HEK293 (cell line): ENCODE measurements around the gene GALNT16.

Experiments used
- CTCF ChIA-PET: fragments of 350-600 bp; formaldehyde crosslinking; extraction: SDS; loops from one replicate; lab custom pipeline; 2021; ENCODE audit warnings: antibody characterized with exemption; lab: Yijun Ruan, JAX
- POLR2A ChIA-PET: fragments of 300-600 bp; formaldehyde crosslinking; extraction: SDS; loops from one replicate; lab custom pipeline; 2020; ENCODE audit warnings: antibody characterized with exemption, inconsistent platforms; lab: Yijun Ruan, JAX
- H3K27ac ChIP-seq: fragments of 200-500 bp; sonication (Bioruptor generic); 2 replicates; pipeline ENCODE4 v1.5.1; 2014; ENCODE audit warnings: low read depth, low read length, control low read depth, inconsistent platforms; ENCODE audit errors: extremely low read depth
- H3K36me3 ChIP-seq, 2 experiments: fragments of 200-500 bp in 1 of 2; sonication (Bioruptor generic) in 1 of 2; 1 replicate in 1 of 2; 2 replicates in 1 of 2; pipeline ENCODE4 v1.5.1; 2014 to 2017; ENCODE audit warnings: inconsistent platforms in 2 of 2, low read length in 2 of 2; ENCODE audit not compliant: control insufficient read depth in 2 of 2, insufficient read depth in 1 of 2
- H3K4me1 ChIP-seq: fragments of 200-500 bp; sonication (Bioruptor generic); 2 replicates; pipeline ENCODE4 v1.5.1; 2014; ENCODE audit warnings: mild to moderate bottlenecking, low read length, inconsistent platforms; ENCODE audit not compliant: control insufficient read depth, insufficient read depth
- H3K4me3 ChIP-seq: 2 replicates; pipeline ENCODE4 v1.5.1; 2011; ENCODE audit warnings: low read depth, mild to moderate bottlenecking, control low read depth, low read length, moderate library complexity
- H3K9me3 ChIP-seq: fragments of 200-500 bp; sonication (Bioruptor generic); 2 replicates; pipeline ENCODE4 v1.5.1; 2014; ENCODE audit warnings: low read depth, low read length, inconsistent platforms; ENCODE audit not compliant: control insufficient read depth, insufficient read depth
- BCL11A ChIP-seq: fragments of 450-650 bp; formaldehyde crosslinking; IDR thresholded peaks from 2 replicates; pipeline ENCODE4 v1.5.1; 2016; ENCODE audit warnings: low read depth, missing biosample characterization, missing genetic modification characterization
- IKZF3 ChIP-seq: fragments of 450-650 bp; IDR thresholded peaks from 2 replicates; pipeline ENCODE4 v1.5.0; 2018; ENCODE audit warnings: missing biosample characterization, mild to moderate bottlenecking, missing genetic modification characterization, moderate library complexity
- KLF16 ChIP-seq: fragments of 450-650 bp; formaldehyde crosslinking; IDR thresholded peaks from 2 replicates; pipeline ENCODE4 v1.5.1; 2017; ENCODE audit warnings: missing biosample characterization, missing genetic modification characterization
- OSR2 ChIP-seq: fragments of 450-650 bp; formaldehyde crosslinking; IDR thresholded peaks from 2 replicates; pipeline ENCODE4 v1.5.1; 2016; ENCODE audit warnings: missing biosample characterization, missing genetic modification characterization
- PRDM4 ChIP-seq: fragments of 450-650 bp; formaldehyde crosslinking; IDR thresholded peaks from 2 replicates; pipeline ENCODE4 v1.5.1; 2017; ENCODE audit warnings: missing biosample characterization, missing genetic modification characterization
- SP7 ChIP-seq: fragments of 450-650 bp; formaldehyde crosslinking; IDR thresholded peaks from 2 replicates; pipeline ENCODE4 v1.5.1; 2016; ENCODE audit warnings: missing biosample characterization, missing genetic modification characterization
- TCF7L2 ChIP-seq: IDR thresholded peaks from 2 replicates; pipeline ENCODE4 v1.6.1; 2011; ENCODE audit warnings: low read depth, mild to moderate bottlenecking, inconsistent platforms, low read length, moderate library complexity, borderline replicate concordance
- YY2 ChIP-seq: fragments of 450-650 bp; formaldehyde crosslinking; IDR thresholded peaks from 2 replicates; pipeline ENCODE4 v1.5.1; 2016; ENCODE audit warnings: missing biosample characterization, missing genetic modification characterization
- ZBTB20 ChIP-seq: fragments of 450-650 bp; formaldehyde crosslinking; IDR thresholded peaks from 2 replicates; pipeline ENCODE4 v1.5.1; 2016; ENCODE audit warnings: missing biosample characterization, missing genetic modification characterization
- ZBTB48 ChIP-seq: fragments of 450-650 bp; formaldehyde crosslinking; IDR thresholded peaks from 2 replicates; pipeline ENCODE4 v1.5.1; 2016; ENCODE audit warnings: missing biosample characterization, missing genetic modification characterization
- ZFP3 ChIP-seq: fragments of 450-650 bp; formaldehyde crosslinking; IDR thresholded peaks from 2 replicates; pipeline ENCODE4 v1.5.1; 2016; ENCODE audit warnings: low read depth, missing biosample characterization, missing genetic modification characterization
- ZNF132 ChIP-seq: fragments of 450-650 bp; formaldehyde crosslinking; IDR thresholded peaks from 2 replicates; pipeline ENCODE4 v1.5.1; 2017; ENCODE audit warnings: missing biosample characterization, missing genetic modification characterization, borderline replicate concordance
- ZNF184 ChIP-seq: fragments of 450-650 bp; IDR thresholded peaks from 2 replicates; pipeline ENCODE4 v1.5.1; 2018; ENCODE audit warnings: missing biosample characterization, mild to moderate bottlenecking, missing genetic modification characterization
- ZNF324 ChIP-seq: fragments of 450-650 bp; formaldehyde crosslinking; IDR thresholded peaks from 2 replicates; pipeline ENCODE4 v1.5.1; 2016; ENCODE audit warnings: missing biosample characterization, missing genetic modification characterization
- ZNF335 ChIP-seq: fragments of 450-650 bp; formaldehyde crosslinking; conservative IDR thresholded peaks from 2 replicates; pipeline ENCODE4 v1.5.1; 2016; ENCODE audit warnings: missing biosample characterization, missing genetic modification characterization
- ZNF398 ChIP-seq: fragments of 450-650 bp; formaldehyde crosslinking; IDR thresholded peaks from 2 replicates; pipeline ENCODE4 v1.5.1; 2017; ENCODE audit warnings: missing biosample characterization, missing genetic modification characterization
- ZNF423 ChIP-seq: fragments of 450-650 bp; formaldehyde crosslinking; IDR thresholded peaks from 2 replicates; pipeline ENCODE4 v1.5.1; 2016; ENCODE audit warnings: missing biosample characterization, missing genetic modification characterization
- ZNF433 ChIP-seq: fragments of 450-650 bp; formaldehyde crosslinking; IDR thresholded peaks from 2 replicates; pipeline ENCODE4 v1.5.1; 2016; ENCODE audit warnings: missing biosample characterization, missing genetic modification characterization, low read depth
- ZNF473 ChIP-seq: fragments of 450-650 bp; formaldehyde crosslinking; IDR thresholded peaks from 2 replicates; pipeline ENCODE4 v1.5.1; 2017; ENCODE audit warnings: missing biosample characterization, missing genetic modification characterization
- ZNF555 ChIP-seq: fragments of 450-650 bp; formaldehyde crosslinking; conservative IDR thresholded peaks from 2 replicates; pipeline ENCODE4 v1.5.1; 2017; ENCODE audit warnings: missing biosample characterization, mild to moderate bottlenecking, missing genetic modification characterization, inconsistent platforms
- ZNF561 ChIP-seq: fragments of 450-650 bp; IDR thresholded peaks from 2 replicates; pipeline ENCODE4 v1.5.1; 2018; ENCODE audit warnings: missing biosample characterization, missing genetic modification characterization, borderline replicate concordance
- ZNF580 ChIP-seq: fragments of 450-650 bp; formaldehyde crosslinking; IDR thresholded peaks from 2 replicates; pipeline ENCODE4 v1.5.1; 2016; ENCODE audit warnings: missing biosample characterization, missing genetic modification characterization
- ZNF624 ChIP-seq: fragments of 450-650 bp; formaldehyde crosslinking; IDR thresholded peaks from 2 replicates; pipeline ENCODE4 v1.5.1; 2017; ENCODE audit warnings: missing biosample characterization, missing genetic modification characterization
- ZNF639 ChIP-seq: fragments of 450-650 bp; formaldehyde crosslinking; IDR thresholded peaks from 2 replicates; pipeline ENCODE4 v1.5.1; 2016; ENCODE audit warnings: missing biosample characterization, missing genetic modification characterization
- ZNF677 ChIP-seq: fragments of 450-650 bp; IDR thresholded peaks from 2 replicates; pipeline ENCODE4 v1.5.0; 2018; ENCODE audit warnings: missing biosample characterization, mild to moderate bottlenecking, missing genetic modification characterization, moderate library complexity
- ZNF747 ChIP-seq: fragments of 450-650 bp; formaldehyde crosslinking; IDR thresholded peaks from 2 replicates; pipeline ENCODE4 v1.5.1; 2016; ENCODE audit warnings: missing biosample characterization, missing genetic modification characterization
- ZNF76 ChIP-seq: fragments of 450-650 bp; formaldehyde crosslinking; IDR thresholded peaks from 2 replicates; pipeline ENCODE4; 2016; ENCODE audit warnings: low read depth, missing biosample characterization, missing genetic modification characterization, borderline replicate concordance
- ZNF791 ChIP-seq: fragments of 450-650 bp; formaldehyde crosslinking; IDR thresholded peaks from 2 replicates; pipeline ENCODE4 v1.5.1; 2016; ENCODE audit warnings: missing biosample characterization, missing genetic modification characterization
- ZSCAN23 ChIP-seq: fragments of 450-650 bp; formaldehyde crosslinking; IDR thresholded peaks from 2 replicates; pipeline ENCODE4 v1.5.1; 2016; ENCODE audit warnings: missing biosample characterization, missing genetic modification characterization
- TF ChIP-seq, protein P1 (sequence below): fragments of 450-650 bp; formaldehyde crosslinking; IDR thresholded peaks from 2 replicates; pipeline ENCODE4 v1.5.1; 2016; ENCODE audit warnings: missing biosample characterization, missing genetic modification characterization

GALNT16 gene

GRCh38 chr14:69398053-69398817 lies 138.3 kb downstream of the GALNT16 start, which contains the start of the genes ERH and SLC39A9:
ERH (minus strand) TSS chr14:69398299; CDS start chr14:69398233, 66 bp downstream.
SLC39A9 (plus strand) TSS chr14:69398692; CDS start chr14:69399370, 678 bp downstream.
- Histone ChIP-seq H3K4me3 (peak within 1 kb of the TSS; percentile 71), H3K36me3 (peaks cover 30 to 38% of the 10 kb centered on the region in 2 experiments), H3K27ac (peak within 1 kb of the TSS; percentile 91), H3K4me1 (peaks cover 19% of the 10 kb centered on the region), H3K9me3 (no peaks in the 10 kb centered on the region)
- CTCF ChIA-PET: interaction anchor here (0.7 to 1.7 kb wide), 4 partner anchors 61 to 176 kb away, joined by 3 to 6 read pairs (median 4); partner anchors contain the start of gene GALNT16
- POLR2A ChIA-PET: interaction anchor here (0.6 to 2.2 kb wide), 19 partner anchors 8 to 369 kb away, joined by 3 to 8 read pairs (median 4); partner anchors contain the start of genes EXD2, GALNT16 and SRSF5
- TF ChIP-seq ZNF555 (no peak), ZNF791 (no peak), TCF7L2 (no peak), ZNF132 (no peak), YY2 (tag by site-specific recombination) (peak; percentile 97), ZNF580 (tag by site-specific recombination) (peak; percentile 94), ZNF184 (tag by site-specific recombination) (no peak), SP7 (peak; percentile 68; the same call in 1 of the 2 replicates), ZNF747 (tag by site-specific recombination) (no peak), ZNF398 (tag by site-specific recombination) (no peak), ZNF423 (tag by site-specific recombination) (no peak), ZSCAN23 (no peak), ZNF639 (tag by site-specific recombination) (peak; percentile 97), KLF16 (peak; percentile 24; the same call in 1 of the 2 replicates), ZNF433 (no peak), ZNF335 (tag by site-specific recombination) (peak; percentile 89), ZNF561 (tag by site-specific recombination) (no peak; the same call in 1 of the 2 replicates), OSR2 (0 out of 2 replicates have a peak, but pooled peaks have one; percentile 16), BCL11A (no peak), PRDM4 (tag by site-specific recombination) (no peak), ZBTB20 (no peak), ZFP3 (tag by site-specific recombination) (no peak), ZNF677 (no peak), ZNF624 (tag by site-specific recombination) (no peak), ZNF324 (peak; percentile 78), IKZF3 (no peak), ZNF76 (peak; percentile 80; the same call in 1 of the 2 replicates), ZNF473 (tag by site-specific recombination) (no peak), ZBTB48 (tag by site-specific recombination) (no peak)
- TF ChIP-seq, protein P1, sequence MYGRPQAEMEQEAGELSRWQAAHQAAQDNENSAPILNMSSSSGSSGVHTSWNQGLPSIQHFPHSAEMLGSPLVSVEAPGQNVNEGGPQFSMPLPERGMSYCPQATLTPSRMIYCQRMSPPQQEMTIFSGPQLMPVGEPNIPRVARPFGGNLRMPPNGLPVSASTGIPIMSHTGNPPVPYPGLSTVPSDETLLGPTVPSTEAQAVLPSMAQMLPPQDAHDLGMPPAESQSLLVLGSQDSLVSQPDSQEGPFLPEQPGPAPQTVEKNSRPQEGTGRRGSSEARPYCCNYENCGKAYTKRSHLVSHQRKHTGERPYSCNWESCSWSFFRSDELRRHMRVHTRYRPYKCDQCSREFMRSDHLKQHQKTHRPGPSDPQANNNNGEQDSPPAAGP (tag by site-specific recombination): no peak; the same call in 1 of the 2 replicates
